ENCODE data around the gene VCAN.

VCAN gene

DNA sequence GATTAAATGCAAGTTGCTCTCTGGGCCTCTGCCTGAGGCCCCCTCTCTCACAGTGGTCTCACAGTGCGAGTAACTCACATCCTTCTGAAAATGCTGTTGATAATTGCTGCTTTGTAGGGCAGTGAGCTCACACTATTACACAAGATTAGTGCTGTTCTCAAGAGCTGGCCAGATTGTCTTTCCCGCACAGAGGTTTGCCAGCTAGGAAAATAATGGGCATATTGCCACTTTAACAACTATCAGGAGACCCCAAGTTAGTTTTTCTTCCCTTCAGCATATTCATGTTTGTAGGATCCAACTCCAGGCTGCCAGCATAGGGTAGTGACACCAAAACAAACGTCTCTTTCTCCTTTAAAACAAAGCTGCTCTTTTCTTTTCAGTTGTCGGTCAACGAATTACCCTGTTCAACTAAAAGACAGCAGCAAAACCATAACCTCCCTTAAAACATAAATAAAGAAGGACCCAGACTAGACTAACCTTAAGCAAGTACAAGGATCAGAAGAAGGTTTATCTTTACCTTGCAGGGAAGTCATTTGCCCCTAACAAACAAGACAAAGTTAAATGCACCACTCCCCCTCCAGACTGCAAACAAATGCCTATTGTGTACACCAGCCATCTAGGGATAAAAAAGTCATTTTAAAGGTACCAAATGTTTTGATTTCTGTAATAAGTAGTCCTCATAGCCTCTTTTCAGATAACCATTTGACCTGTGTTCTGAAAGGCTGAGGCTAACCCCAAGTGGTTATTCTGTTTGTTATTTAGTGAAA, 91.4 kb downstream of the VCAN start:
- TF ChIP-seq ZNF274 (IDR thresholded peaks at IDR 0.05; ENCODE audit: low read depth, low read length) = no peak
- TF ChIP-seq YY1 (IDR thresholded peaks at IDR 0.05; ENCODE audit: insufficient read depth, insufficient read length) = no peak
- no peak for TF ChIP-seq SUZ12 (IDR thresholded peaks at IDR 0.05; ENCODE audit: extremely low read depth, insufficient read depth, insufficient read length)
- H3K4me3 ChIP-seq (ENCODE audit: insufficient read length, low read depth) = no peak overlapping the region
- DNase-seq (ENCODE audit: low read depth, low spot score) = no peak
- H3K36me3 ChIP-seq (ENCODE audit: insufficient read depth, insufficient read length, low read length) = peaks cover 10% of the 10 kb centered on the region
- peaks cover 5% of the 10 kb centered on the region; the same call in 1 of the 2 replicates for H3K9me3 ChIP-seq (ENCODE audit: insufficient read depth, low read length)
- H3K27me3 ChIP-seq (ENCODE audit: insufficient read depth, insufficient read length) = no peaks in the 10 kb centered on the region
- H3K4me1 ChIP-seq (ENCODE audit: insufficient read depth, insufficient read length) = no peaks in the 10 kb centered on the region
- H3K9ac ChIP-seq (ENCODE audit: insufficient read length, low read depth) = no peak overlapping the region

DNA sequence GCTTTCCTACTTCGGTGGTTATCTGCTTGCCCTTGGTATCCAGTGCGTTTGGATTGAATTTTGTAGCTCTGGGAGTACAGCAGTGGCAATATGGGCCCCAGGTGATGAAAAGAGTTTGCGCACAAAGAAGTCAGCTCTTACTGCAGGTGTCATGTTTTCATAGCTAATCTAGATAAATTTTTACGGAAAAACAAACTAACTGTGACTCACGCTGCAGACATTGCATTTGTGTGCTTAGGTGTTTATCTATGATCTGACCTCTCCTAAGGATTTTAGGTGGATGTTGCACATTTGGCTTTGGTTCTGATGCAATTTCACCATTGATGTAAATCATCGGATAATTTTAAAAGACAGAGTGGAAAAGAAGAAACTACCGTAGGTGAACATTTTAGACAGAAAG, 92.1 kb downstream of the VCAN start:
- Histone ChIP-seq H3K4me1 (ENCODE audit: insufficient read depth, insufficient read length) (no peaks in the 10 kb centered on the region), H3K27me3 (ENCODE audit: insufficient read depth, insufficient read length) (no peaks in the 10 kb centered on the region)
- no peak for DNase-seq (ENCODE audit: low read depth, low spot score)

DNA sequence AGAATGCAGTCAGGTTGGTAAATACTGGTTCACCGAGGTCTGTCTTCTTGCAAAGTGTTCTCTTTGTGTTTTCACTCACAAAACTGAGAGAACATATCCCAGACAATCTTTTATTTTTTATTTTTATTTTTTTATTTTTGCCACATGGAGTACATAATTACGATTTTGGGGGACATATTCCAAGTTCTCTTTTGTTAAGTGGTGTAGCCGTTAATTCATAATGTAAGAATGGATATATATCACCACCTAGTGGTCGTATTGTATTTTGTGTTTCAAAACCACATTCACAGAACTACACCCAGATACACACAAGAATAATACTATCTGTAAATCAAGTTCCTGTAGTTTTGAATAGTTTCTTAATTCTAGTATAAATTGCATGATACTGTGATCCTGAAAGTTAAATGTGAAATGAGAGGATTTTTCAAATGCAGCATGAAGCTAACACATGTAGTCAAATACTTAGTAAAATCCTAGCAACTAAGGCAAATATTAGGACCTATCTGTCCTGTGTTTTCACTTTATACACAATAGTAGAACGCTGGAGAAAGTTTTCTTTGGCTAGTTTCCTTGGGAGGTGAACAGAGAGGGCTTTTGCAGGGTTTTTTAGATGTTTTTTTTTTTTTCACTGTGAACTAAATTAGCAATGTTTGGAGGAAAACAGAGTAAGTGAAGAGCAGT, 92.7 kb downstream of the VCAN start:
- Histone ChIP-seq H3K9ac (ENCODE audit: insufficient read length, low read depth) (no peak overlapping the region), H3K4me3 (ENCODE audit: insufficient read length, low read depth) (no peak overlapping the region), H3K27me3 (ENCODE audit: insufficient read depth, insufficient read length) (no peaks in the 10 kb centered on the region), H3K4me1 (ENCODE audit: insufficient read depth, insufficient read length) (no peaks in the 10 kb centered on the region), H3K9me3 (ENCODE audit: insufficient read depth, low read length) (peaks cover 5% of the 10 kb centered on the region; the same call in 1 of the 2 replicates), H3K36me3 (ENCODE audit: insufficient read depth, insufficient read length, low read length) (peaks cover 10% of the 10 kb centered on the region)
- no peak for DNase-seq (ENCODE audit: low read depth, low spot score)
- TF ChIP-seq SUZ12 (IDR thresholded peaks at IDR 0.05; ENCODE audit: extremely low read depth, insufficient read depth, insufficient read length) (no peak), ZNF274 (IDR thresholded peaks at IDR 0.05; ENCODE audit: low read depth, low read length) (no peak), YY1 (IDR thresholded peaks at IDR 0.05; ENCODE audit: insufficient read depth, insufficient read length) (no peak)

More for the DNA sequence above, 92.1 kb downstream of the VCAN start:
- no peak overlapping the region for H3K4me3 ChIP-seq (ENCODE audit: insufficient read length, low read depth)
- H3K9ac ChIP-seq (ENCODE audit: insufficient read length, low read depth) = no peak overlapping the region
- peaks cover 5% of the 10 kb centered on the region; the same call in 1 of the 2 replicates for H3K9me3 ChIP-seq (ENCODE audit: insufficient read depth, low read length)
- peaks cover 10% of the 10 kb centered on the region for H3K36me3 ChIP-seq (ENCODE audit: insufficient read depth, insufficient read length, low read length)
- TF ChIP-seq YY1 (IDR thresholded peaks at IDR 0.05; ENCODE audit: insufficient read depth, insufficient read length) = no peak
- TF ChIP-seq ZNF274 (IDR thresholded peaks at IDR 0.05; ENCODE audit: low read depth, low read length) = no peak
- TF ChIP-seq SUZ12 (IDR thresholded peaks at IDR 0.05; ENCODE audit: extremely low read depth, insufficient read depth, insufficient read length) = no peak

DNA sequence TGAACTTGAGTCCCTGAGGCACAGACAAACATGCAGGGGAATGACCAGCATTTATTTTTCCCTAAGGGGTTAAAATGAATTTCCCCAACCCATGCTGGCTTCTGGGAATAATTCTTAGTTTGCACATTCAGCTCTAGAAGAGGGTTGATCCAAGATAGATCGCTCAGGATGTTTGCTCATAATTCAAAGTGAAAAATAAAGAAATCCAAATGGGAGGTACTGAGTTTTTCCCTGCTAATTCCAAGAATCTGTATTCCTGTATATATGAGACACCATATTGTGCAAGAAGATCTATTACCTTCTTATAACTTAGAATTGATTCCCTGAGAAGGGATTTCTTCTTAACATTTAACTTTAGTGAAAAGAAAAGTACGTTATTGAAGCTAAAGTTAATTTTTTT, 96.2 kb downstream of the VCAN start:
- no peaks in the 10 kb centered on the region for H3K4me1 ChIP-seq (ENCODE audit: insufficient read depth, insufficient read length)
- DNase-seq (ENCODE audit: low read depth, low spot score) = no peak
- no peak for TF ChIP-seq ZNF274 (IDR thresholded peaks at IDR 0.05; ENCODE audit: low read depth, low read length)
- TF ChIP-seq SUZ12 (IDR thresholded peaks at IDR 0.05; ENCODE audit: extremely low read depth, insufficient read depth, insufficient read length) = no peak
- no peak for TF ChIP-seq YY1 (IDR thresholded peaks at IDR 0.05; ENCODE audit: insufficient read depth, insufficient read length)
- H3K36me3 ChIP-seq (ENCODE audit: insufficient read depth, insufficient read length, low read length) = peaks cover 4% of the 10 kb centered on the region
- peaks cover 5% of the 10 kb centered on the region; the same call in 1 of the 2 replicates for H3K9me3 ChIP-seq (ENCODE audit: insufficient read depth, low read length)
- H3K9ac ChIP-seq (ENCODE audit: insufficient read length, low read depth) = no peak overlapping the region
- no peaks in the 10 kb centered on the region for H3K27me3 ChIP-seq (ENCODE audit: insufficient read depth, insufficient read length)
- H3K4me3 ChIP-seq (ENCODE audit: insufficient read length, low read depth) = no peak overlapping the region

DNA sequence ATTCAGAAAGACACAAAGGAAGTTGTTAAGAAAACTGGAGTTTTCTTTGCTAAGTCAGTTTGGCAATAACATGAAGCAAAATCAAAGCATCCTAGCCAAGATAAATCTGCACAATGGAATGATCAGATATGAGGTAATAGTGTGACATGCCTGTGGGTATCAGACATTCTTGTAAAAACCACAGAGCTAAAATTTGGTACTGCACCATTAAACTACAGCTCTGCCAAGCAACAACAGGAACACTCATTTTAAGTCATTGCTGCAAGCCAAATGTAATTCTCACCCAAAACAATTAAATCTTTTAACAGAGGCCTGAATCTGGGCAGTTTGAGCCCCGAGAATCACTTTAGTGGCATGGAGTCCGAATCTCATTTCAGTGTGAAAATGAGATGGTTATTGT, 96.6 kb downstream of the VCAN start:
- H3K9me3 ChIP-seq (ENCODE audit: insufficient read depth, low read length) = peaks cover 5% of the 10 kb centered on the region; the same call in 1 of the 2 replicates
- H3K4me3 ChIP-seq (ENCODE audit: insufficient read length, low read depth) = no peak overlapping the region
- no peaks in the 10 kb centered on the region for H3K4me1 ChIP-seq (ENCODE audit: insufficient read depth, insufficient read length)
- no peaks in the 10 kb centered on the region for H3K27me3 ChIP-seq (ENCODE audit: insufficient read depth, insufficient read length)
- no peak overlapping the region for H3K9ac ChIP-seq (ENCODE audit: insufficient read length, low read depth)
- H3K36me3 ChIP-seq (ENCODE audit: insufficient read depth, insufficient read length, low read length) = peaks cover 7% of the 10 kb centered on the region
- DNase-seq (ENCODE audit: low read depth, low spot score) = no peak
- TF ChIP-seq YY1 (IDR thresholded peaks at IDR 0.05; ENCODE audit: insufficient read depth, insufficient read length) (no peak), ZNF274 (IDR thresholded peaks at IDR 0.05; ENCODE audit: low read depth, low read length) (no peak), SUZ12 (IDR thresholded peaks at IDR 0.05; ENCODE audit: extremely low read depth, insufficient read depth, insufficient read length) (no peak)

DNA sequence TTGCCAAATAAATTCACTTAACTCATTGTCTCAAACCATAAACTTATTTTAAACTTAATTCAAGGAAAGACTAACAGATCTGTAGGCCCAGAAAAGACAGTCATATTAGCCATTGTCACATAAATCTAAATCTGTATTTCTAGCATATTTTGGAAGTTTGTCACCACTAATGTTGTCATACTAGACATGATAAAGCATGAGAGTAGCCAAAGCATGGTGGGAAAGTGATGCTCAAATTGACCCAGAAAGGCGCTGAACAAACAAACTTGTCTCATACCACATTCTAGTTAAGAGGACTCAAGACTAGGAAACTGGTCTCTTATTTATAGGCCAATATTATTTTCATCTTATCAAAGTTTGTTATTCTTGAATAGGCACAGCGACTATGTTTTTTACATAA, 99.4 kb downstream of the VCAN start:
- peaks cover 5% of the 10 kb centered on the region; the same call in 1 of the 2 replicates for H3K9me3 ChIP-seq (ENCODE audit: insufficient read depth, low read length)
- H3K9ac ChIP-seq (ENCODE audit: insufficient read length, low read depth) = no peak overlapping the region
- no peak for DNase-seq (ENCODE audit: low read depth, low spot score)
- TF ChIP-seq YY1 (IDR thresholded peaks at IDR 0.05; ENCODE audit: insufficient read depth, insufficient read length) (no peak), SUZ12 (IDR thresholded peaks at IDR 0.05; ENCODE audit: extremely low read depth, insufficient read depth, insufficient read length) (no peak)
- peaks cover 16% of the 10 kb centered on the region for H3K36me3 ChIP-seq (ENCODE audit: insufficient read depth, insufficient read length, low read length)
- H3K27me3 ChIP-seq (ENCODE audit: insufficient read depth, insufficient read length) = no peaks in the 10 kb centered on the region
- no peaks in the 10 kb centered on the region for H3K4me1 ChIP-seq (ENCODE audit: insufficient read depth, insufficient read length)
- no peak overlapping the region for H3K4me3 ChIP-seq (ENCODE audit: insufficient read length, low read depth)

DNA sequence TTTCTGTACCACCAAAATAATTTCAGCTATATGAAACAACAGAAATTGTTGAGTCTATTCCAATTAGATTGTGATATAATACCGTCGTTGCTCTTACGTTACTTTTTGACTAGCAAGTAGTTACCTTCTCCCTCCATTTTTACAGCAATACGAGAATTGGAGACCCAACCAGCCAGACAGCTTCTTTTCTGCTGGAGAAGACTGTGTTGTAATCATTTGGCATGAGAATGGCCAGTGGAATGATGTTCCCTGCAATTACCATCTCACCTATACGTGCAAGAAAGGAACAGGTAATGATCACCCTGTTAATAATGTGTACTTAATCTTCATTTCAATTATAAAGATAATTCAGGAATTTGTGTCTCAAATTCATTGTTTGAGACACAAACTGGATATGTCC, 100.7 kb downstream of the VCAN start:
- Histone ChIP-seq H3K36me3 (ENCODE audit: insufficient read depth, insufficient read length, low read length) (peaks cover 20% of the 10 kb centered on the region), H3K9ac (ENCODE audit: insufficient read length, low read depth) (no peak overlapping the region), H3K9me3 (ENCODE audit: insufficient read depth, low read length) (no peaks in the 10 kb centered on the region), H3K4me1 (ENCODE audit: insufficient read depth, insufficient read length) (no peaks in the 10 kb centered on the region), H3K4me3 (ENCODE audit: insufficient read length, low read depth) (no peak overlapping the region), H3K27me3 (ENCODE audit: insufficient read depth, insufficient read length) (no peaks in the 10 kb centered on the region)
- TF ChIP-seq ZNF274 (IDR thresholded peaks at IDR 0.05; ENCODE audit: low read depth, low read length) (no peak), SUZ12 (IDR thresholded peaks at IDR 0.05; ENCODE audit: extremely low read depth, insufficient read depth, insufficient read length) (no peak), YY1 (IDR thresholded peaks at IDR 0.05; ENCODE audit: insufficient read depth, insufficient read length) (no peak)
- DNase-seq (ENCODE audit: low read depth, low spot score) = no peak
